ENCODE results near the gene CBFA2T3.

CBFA2T3 gene

GRCh38 chr16:88884569-88885271 lies 92.3 kb downstream of the CBFA2T3 start:
- no peak for DNase-seq (ENCODE audit: extremely low read depth, low read depth)
- TF ChIP-seq CTCF (IDR thresholded peaks at IDR 0.05; ENCODE audit: low read depth, low read length) = no peak

GRCh38 chr16:88883946-88884345 lies 93.1 kb downstream of the CBFA2T3 start:
- no peak for DNase-seq (ENCODE audit: extremely low read depth, low read depth)
- TF ChIP-seq CTCF (IDR thresholded peaks at IDR 0.05; ENCODE audit: low read depth, low read length) = no peak

GRCh38 chr16:88883117-88883895 lies 93.7 kb downstream of the CBFA2T3 start:
- no peak for TF ChIP-seq CTCF (IDR thresholded peaks at IDR 0.05; ENCODE audit: low read depth, low read length)
- no peak for DNase-seq (ENCODE audit: extremely low read depth, low read depth)

GRCh38 chr16:88882358-88883030 lies 94.5 kb downstream of the CBFA2T3 start:
- DNase-seq (ENCODE audit: extremely low read depth, low read depth) = no peak

GRCh38 chr16:88881675-88882357 lies 95.2 kb downstream of the CBFA2T3 start:
- DNase-seq (ENCODE audit: extremely low read depth, low read depth) = no peak
- TF ChIP-seq CTCF (IDR thresholded peaks at IDR 0.05; ENCODE audit: low read depth, low read length) = no peak

More at GRCh38 chr16:88882358-88883030, 94.5 kb downstream of the CBFA2T3 start:
- TF ChIP-seq CTCF (IDR thresholded peaks at IDR 0.05; ENCODE audit: low read depth, low read length) = no peak

GRCh38 chr16:88881007-88881615 lies 95.9 kb downstream of the CBFA2T3 start:
- TF ChIP-seq CTCF (IDR thresholded peaks at IDR 0.05; ENCODE audit: low read depth, low read length) = no peak
- no peak for DNase-seq (ENCODE audit: extremely low read depth, low read depth)

Measured in AG09319 (cell line).